ENCODE data around the gene DDX39A. TPM values are rescaled to one million over a fixed set of nuclear protein-coding genes. Genes with fewer than 3 reads are reported as not detected.

DDX39A gene
- total and polyA plus RNA-seq, 2 donors (not counting 1 experiment from before 2014, with no cell fraction given): 35.9 to 36.5 TPM

- no peak overlapping the region for H3K27ac ChIP-seq (ENCODE audit: insufficient read depth, low read length)
Measured at GRCh38 chr19:14395262-14395661, 23.9 kb downstream of the DDX39A start.

DNA sequence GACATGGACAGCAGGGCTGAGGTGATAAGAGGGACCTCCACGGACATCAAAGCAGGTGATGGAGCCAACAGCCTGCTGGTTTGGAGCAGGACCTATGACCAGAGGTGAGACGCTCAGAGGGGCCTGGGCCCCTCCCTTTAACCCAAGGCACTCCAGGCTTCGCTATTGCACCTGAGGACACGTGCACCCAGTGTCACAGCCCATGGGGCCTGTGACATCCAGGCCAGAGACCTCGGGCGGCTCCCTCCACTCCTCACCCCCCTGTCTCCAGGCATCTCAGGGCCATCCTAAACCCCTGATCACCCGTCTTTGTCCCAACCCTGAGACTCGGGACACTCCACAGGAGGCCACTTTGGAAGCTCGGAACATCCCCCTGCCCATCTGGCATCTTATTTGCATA lies 25.0 kb downstream of the DDX39A start:
- Histone ChIP-seq H4K20me1 (ENCODE audit: control insufficient read depth, extremely low read depth, insufficient read depth, low read length) (no peaks in the 10 kb centered on the region), H3K9ac (ENCODE audit: insufficient read depth, low read length) (no peak overlapping the region)
- no peak for TF ChIP-seq EZH2 (IDR thresholded peaks at IDR 0.05; ENCODE audit: low read length, missing control alignments)
- no peak for TF ChIP-seq CTCF (conservative IDR thresholded peaks at IDR 0.05 in 1 of 2, IDR thresholded peaks at IDR 0.05 in 1 of 2; ENCODE audit: low read depth in 1 of 2, low read length in 2 of 2)

More at GRCh38 chr19:14395262-14395661, 23.9 kb downstream of the DDX39A start:
- Histone ChIP-seq H3K9me3 (ENCODE audit: control insufficient read depth, insufficient read depth, low read depth, low read length) (no peaks in the 10 kb centered on the region), H3K79me2 (ENCODE audit: control insufficient read depth, insufficient read depth, low read length) (no peaks in the 10 kb centered on the region), H3K4me2 (ENCODE audit: extremely low read depth, insufficient read depth, low read length) (no peak overlapping the region), H3K4me1 (ENCODE audit: control insufficient read depth, extremely low read depth, insufficient read depth, low read length) (no peaks in the 10 kb centered on the region), H3K9ac (ENCODE audit: insufficient read depth, low read length) (no peak overlapping the region), H3K36me3 (ENCODE audit: control insufficient read depth, insufficient read depth, low read length) (peaks cover 17% of the 10 kb centered on the region), H3K27me3 (ENCODE audit: control insufficient read depth, insufficient read depth, low read length) (no peaks in the 10 kb centered on the region), H4K20me1 (ENCODE audit: control insufficient read depth, extremely low read depth, insufficient read depth, low read length) (no peaks in the 10 kb centered on the region), H2AFZ (ENCODE audit: low read length) (no peak overlapping the region), H3K4me3 (replicated peaks in 1 of 4; ENCODE audit: control extremely low read depth in 1 of 4, insufficient read depth in 1 of 4, low read depth in 3 of 4, low read length in 4 of 4) (no peak overlapping the region)
- no peak for TF ChIP-seq EZH2 (IDR thresholded peaks at IDR 0.05; ENCODE audit: low read length, missing control alignments)
- TF ChIP-seq CTCF (conservative IDR thresholded peaks at IDR 0.05 in 1 of 2, IDR thresholded peaks at IDR 0.05 in 1 of 2; ENCODE audit: low read depth in 1 of 2, low read length in 2 of 2): no peak
- DNase-seq (ENCODE audit: low read depth in 2 of 2): no peak

DNA sequence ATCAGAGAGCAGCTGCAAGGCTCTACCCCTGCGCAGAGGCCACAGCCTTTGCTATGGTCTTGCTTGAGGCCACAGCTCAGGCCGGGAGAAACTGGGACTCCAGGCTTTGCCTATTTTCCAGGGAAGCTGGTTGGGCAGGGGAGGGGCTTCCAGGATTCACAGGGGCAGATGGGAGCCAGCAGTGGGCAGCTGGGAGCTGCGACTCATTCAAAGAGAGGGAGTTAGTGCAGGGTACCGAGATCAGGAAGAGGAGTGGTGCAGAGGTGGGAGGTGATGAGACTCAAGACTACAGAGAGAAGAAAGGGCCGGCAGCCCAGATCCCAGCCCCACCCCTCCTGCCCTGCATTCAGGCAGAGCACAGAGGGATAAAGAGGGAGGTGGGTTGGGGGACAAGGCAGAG lies 25.8 kb downstream of the DDX39A start:
- no peak overlapping the region for H3K27ac ChIP-seq (ENCODE audit: insufficient read depth, low read length)
- H4K20me1 ChIP-seq (ENCODE audit: control insufficient read depth, extremely low read depth, insufficient read depth, low read length): no peaks in the 10 kb centered on the region
- no peak overlapping the region for H3K4me2 ChIP-seq (ENCODE audit: extremely low read depth, insufficient read depth, low read length)
- H3K4me3 ChIP-seq (replicated peaks in 1 of 4; ENCODE audit: control extremely low read depth in 1 of 4, insufficient read depth in 1 of 4, low read depth in 3 of 4, low read length in 4 of 4): no peak overlapping the region
- H3K9me3 ChIP-seq (ENCODE audit: control insufficient read depth, insufficient read depth, low read depth, low read length): no peaks in the 10 kb centered on the region
- TF ChIP-seq EZH2 (IDR thresholded peaks at IDR 0.05; ENCODE audit: low read length, missing control alignments): no peak
- TF ChIP-seq CTCF (conservative IDR thresholded peaks at IDR 0.05 in 1 of 2, IDR thresholded peaks at IDR 0.05 in 1 of 2; ENCODE audit: low read depth in 1 of 2, low read length in 2 of 2): no peak
- H3K27me3 ChIP-seq (ENCODE audit: control insufficient read depth, insufficient read depth, low read length): no peaks in the 10 kb centered on the region
- no peaks in the 10 kb centered on the region for H3K4me1 ChIP-seq (ENCODE audit: control insufficient read depth, extremely low read depth, insufficient read depth, low read length)
- H3K36me3 ChIP-seq (ENCODE audit: control insufficient read depth, insufficient read depth, low read length): peaks cover 16% of the 10 kb centered on the region
- no peak overlapping the region for H2AFZ ChIP-seq (ENCODE audit: low read length)
- H3K79me2 ChIP-seq (ENCODE audit: control insufficient read depth, insufficient read depth, low read length): no peaks in the 10 kb centered on the region
- no peak for DNase-seq (ENCODE audit: low read depth in 2 of 2)
- no peak overlapping the region for H3K9ac ChIP-seq (ENCODE audit: insufficient read depth, low read length)

More for the DNA sequence above, 25.0 kb downstream of the DDX39A start:
- H3K4me1 ChIP-seq (ENCODE audit: control insufficient read depth, extremely low read depth, insufficient read depth, low read length): no peaks in the 10 kb centered on the region
- no peak for DNase-seq (ENCODE audit: low read depth in 2 of 2)
- H3K27me3 ChIP-seq (ENCODE audit: control insufficient read depth, insufficient read depth, low read length): no peaks in the 10 kb centered on the region
- no peak overlapping the region for H2AFZ ChIP-seq (ENCODE audit: low read length)
- no peak overlapping the region for H3K4me2 ChIP-seq (ENCODE audit: extremely low read depth, insufficient read depth, low read length)
- no peak overlapping the region for H3K4me3 ChIP-seq (replicated peaks in 1 of 4; ENCODE audit: control extremely low read depth in 1 of 4, insufficient read depth in 1 of 4, low read depth in 3 of 4, low read length in 4 of 4)
- H3K27ac ChIP-seq (ENCODE audit: insufficient read depth, low read length): no peak overlapping the region
- no peaks in the 10 kb centered on the region for H3K79me2 ChIP-seq (ENCODE audit: control insufficient read depth, insufficient read depth, low read length)
- peaks cover 17% of the 10 kb centered on the region for H3K36me3 ChIP-seq (ENCODE audit: control insufficient read depth, insufficient read depth, low read length)
- H3K9me3 ChIP-seq (ENCODE audit: control insufficient read depth, insufficient read depth, low read depth, low read length): no peaks in the 10 kb centered on the region
